ENCODE results near the gene MRAP. TPM values are rescaled to one million over a fixed set of nuclear protein-coding genes. Genes with fewer than 3 reads are reported as not detected.
"Not testable (repeated sequence)": the region's sequence is repeated elsewhere in the genome, so short reads cannot be mapped to it uniquely, and the experiment has no call there.

The MRAP gene
- polyA plus RNA-seq, 1 donor from 2014 or later: not detected

DNA sequence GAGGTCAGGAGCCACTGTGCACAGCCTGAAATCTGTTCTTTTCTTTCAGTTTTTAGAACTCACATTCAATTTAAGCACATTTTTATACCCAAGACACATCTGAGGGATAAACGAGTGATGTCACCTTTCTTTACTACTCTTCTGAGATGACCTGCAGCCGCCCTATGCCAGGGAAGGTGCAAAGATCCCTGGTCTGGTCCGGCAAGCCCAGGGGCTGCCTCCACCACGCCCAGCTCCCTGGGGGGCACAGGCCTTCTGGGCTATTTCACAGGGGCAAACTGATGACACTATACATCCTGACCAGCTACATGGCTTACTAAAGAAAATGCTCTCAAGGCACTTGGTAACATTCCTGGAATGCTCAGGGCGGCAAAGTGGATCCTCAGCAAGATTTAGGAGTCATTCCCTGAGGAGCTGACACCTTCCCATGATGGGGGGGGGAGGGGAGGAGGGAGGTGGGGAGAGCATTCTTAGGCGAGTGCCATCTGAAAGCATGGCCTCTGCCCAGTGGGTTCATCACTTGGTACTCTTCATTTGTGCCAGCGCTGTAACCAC lies 11.3 kb downstream of the MRAP start:
- H3K79me2 ChIP-seq (replicated peaks; ENCODE audit: insufficient read depth, low read length): no peaks in the 10 kb centered on the region
- no peak overlapping the region for H3K9ac ChIP-seq (ENCODE audit: low read length)
- no peak overlapping the region for H3K4me2 ChIP-seq (ENCODE audit: low read length)
- no peaks in the 10 kb centered on the region for H3K9me3 ChIP-seq (ENCODE audit: low read length)
- no peak for TF ChIP-seq RAD21 (conservative IDR thresholded peaks at IDR 0.05)
- TF ChIP-seq EZH2 (IDR thresholded peaks at IDR 0.05; ENCODE audit: borderline replicate concordance, insufficient read depth, low read length, poor library complexity, severe bottlenecking): no peak
- TF ChIP-seq POLR2AphosphoS5 (IDR thresholded peaks at IDR 0.05): no peak
- TF ChIP-seq REST (IDR thresholded peaks at IDR 0.05; ENCODE audit: borderline replicate concordance): no peak
- no peak for TF ChIP-seq SMC3 (conservative IDR thresholded peaks at IDR 0.05; ENCODE audit: poor library complexity)
- no peak for TF ChIP-seq EP300 (conservative IDR thresholded peaks at IDR 0.05; ENCODE audit: poor library complexity, severe bottlenecking)
- TF ChIP-seq MXI1 (conservative IDR thresholded peaks at IDR 0.05; ENCODE audit: poor library complexity, severe bottlenecking): no peak
- no peak for TF ChIP-seq CTCF (IDR thresholded peaks at IDR 0.05; ENCODE audit: poor library complexity, severe bottlenecking)
- no peak for TF ChIP-seq TAF1 (IDR thresholded peaks at IDR 0.05; ENCODE audit: low read depth)
- H4K20me1 ChIP-seq (ENCODE audit: insufficient read depth): no peaks in the 10 kb centered on the region
- no peaks in the 10 kb centered on the region for H3K27me3 ChIP-seq (ENCODE audit: insufficient read depth, low read depth, low read length)
- H3K4me3 ChIP-seq (ENCODE audit: low read length): no peak overlapping the region
- no peaks in the 10 kb centered on the region for H3K9me2 ChIP-seq (ENCODE audit: insufficient read depth, low read length)
- H3K27ac ChIP-seq (ENCODE audit: low read length): no peak overlapping the region
- H3K36me3 ChIP-seq (ENCODE audit: insufficient read depth, low read length): no peaks in the 10 kb centered on the region
- H2AFZ ChIP-seq (ENCODE audit: low read depth, low read length): no peak overlapping the region
- no peaks in the 10 kb centered on the region for H3F3A ChIP-seq (ENCODE audit: insufficient read depth, low read length, poor library complexity, severe bottlenecking)

- not testable (repeated sequence) for H3K9ac ChIP-seq (ENCODE audit: low read length); H4K20me1 ChIP-seq (ENCODE audit: insufficient read depth); H3K4me3 ChIP-seq (ENCODE audit: low read length); H3K9me3 ChIP-seq (ENCODE audit: low read length); H3K79me2 ChIP-seq (replicated peaks; ENCODE audit: insufficient read depth, low read length); H2AFZ ChIP-seq (ENCODE audit: low read depth, low read length); H3K36me3 ChIP-seq (ENCODE audit: insufficient read depth, low read length); H3F3A ChIP-seq (ENCODE audit: insufficient read depth, low read length, poor library complexity, severe bottlenecking); H3K27ac ChIP-seq (ENCODE audit: low read length); H3K4me2 ChIP-seq (ENCODE audit: low read length); H3K9me2 ChIP-seq (ENCODE audit: insufficient read depth, low read length); H3K27me3 ChIP-seq (ENCODE audit: insufficient read depth, low read depth, low read length)
These were observed 12.3 kb downstream of the MRAP start for GRCh38 chr21:32310976-32311375.

- H3K9me3 ChIP-seq (ENCODE audit: low read length): no peaks in the 10 kb centered on the region
- H3K9ac ChIP-seq (ENCODE audit: low read length): no peak overlapping the region
- no peaks in the 10 kb centered on the region for H3K9me2 ChIP-seq (ENCODE audit: insufficient read depth, low read length)
- no peaks in the 10 kb centered on the region for H3K79me2 ChIP-seq (replicated peaks; ENCODE audit: insufficient read depth, low read length)
- H3K4me2 ChIP-seq (ENCODE audit: low read length): no peak overlapping the region
- H3K36me3 ChIP-seq (ENCODE audit: insufficient read depth, low read length): no peaks in the 10 kb centered on the region
- H3K27ac ChIP-seq (ENCODE audit: low read length): no peak overlapping the region
- no peaks in the 10 kb centered on the region for H3K27me3 ChIP-seq (ENCODE audit: insufficient read depth, low read depth, low read length)
- H2AFZ ChIP-seq (ENCODE audit: low read depth, low read length): no peak overlapping the region
- H3K4me3 ChIP-seq (ENCODE audit: low read length): no peak overlapping the region
- no peaks in the 10 kb centered on the region for H3F3A ChIP-seq (ENCODE audit: insufficient read depth, low read length, poor library complexity, severe bottlenecking)
- H4K20me1 ChIP-seq (ENCODE audit: insufficient read depth): no peaks in the 10 kb centered on the region
- TF ChIP-seq REST (IDR thresholded peaks at IDR 0.05; ENCODE audit: borderline replicate concordance): no peak
- TF ChIP-seq TAF1 (IDR thresholded peaks at IDR 0.05; ENCODE audit: low read depth): no peak
- no peak for TF ChIP-seq CTCF (IDR thresholded peaks at IDR 0.05; ENCODE audit: poor library complexity, severe bottlenecking)
- TF ChIP-seq EP300 (conservative IDR thresholded peaks at IDR 0.05; ENCODE audit: poor library complexity, severe bottlenecking): no peak
- TF ChIP-seq POLR2AphosphoS5 (IDR thresholded peaks at IDR 0.05): no peak
- no peak for TF ChIP-seq RAD21 (conservative IDR thresholded peaks at IDR 0.05)
- no peak for TF ChIP-seq SMC3 (conservative IDR thresholded peaks at IDR 0.05; ENCODE audit: poor library complexity)
- TF ChIP-seq MXI1 (conservative IDR thresholded peaks at IDR 0.05; ENCODE audit: poor library complexity, severe bottlenecking): no peak
- no peak for TF ChIP-seq EZH2 (IDR thresholded peaks at IDR 0.05; ENCODE audit: borderline replicate concordance, insufficient read depth, low read length, poor library complexity, severe bottlenecking)
These were observed 13.0 kb downstream of the MRAP start for GRCh38 chr21:32311621-32312020.

All from neural cell (in vitro differentiated cells).